DMS 273 (cell line): ENCODE data around the gene NCK2.

Experiments
- DNase-seq: peaks from one replicate; lab custom pipeline; 2025; ENCODE audit not compliant: unreplicated experiment; lab: John Stamatoyannopoulos, UW

The NCK2 gene

DNA sequence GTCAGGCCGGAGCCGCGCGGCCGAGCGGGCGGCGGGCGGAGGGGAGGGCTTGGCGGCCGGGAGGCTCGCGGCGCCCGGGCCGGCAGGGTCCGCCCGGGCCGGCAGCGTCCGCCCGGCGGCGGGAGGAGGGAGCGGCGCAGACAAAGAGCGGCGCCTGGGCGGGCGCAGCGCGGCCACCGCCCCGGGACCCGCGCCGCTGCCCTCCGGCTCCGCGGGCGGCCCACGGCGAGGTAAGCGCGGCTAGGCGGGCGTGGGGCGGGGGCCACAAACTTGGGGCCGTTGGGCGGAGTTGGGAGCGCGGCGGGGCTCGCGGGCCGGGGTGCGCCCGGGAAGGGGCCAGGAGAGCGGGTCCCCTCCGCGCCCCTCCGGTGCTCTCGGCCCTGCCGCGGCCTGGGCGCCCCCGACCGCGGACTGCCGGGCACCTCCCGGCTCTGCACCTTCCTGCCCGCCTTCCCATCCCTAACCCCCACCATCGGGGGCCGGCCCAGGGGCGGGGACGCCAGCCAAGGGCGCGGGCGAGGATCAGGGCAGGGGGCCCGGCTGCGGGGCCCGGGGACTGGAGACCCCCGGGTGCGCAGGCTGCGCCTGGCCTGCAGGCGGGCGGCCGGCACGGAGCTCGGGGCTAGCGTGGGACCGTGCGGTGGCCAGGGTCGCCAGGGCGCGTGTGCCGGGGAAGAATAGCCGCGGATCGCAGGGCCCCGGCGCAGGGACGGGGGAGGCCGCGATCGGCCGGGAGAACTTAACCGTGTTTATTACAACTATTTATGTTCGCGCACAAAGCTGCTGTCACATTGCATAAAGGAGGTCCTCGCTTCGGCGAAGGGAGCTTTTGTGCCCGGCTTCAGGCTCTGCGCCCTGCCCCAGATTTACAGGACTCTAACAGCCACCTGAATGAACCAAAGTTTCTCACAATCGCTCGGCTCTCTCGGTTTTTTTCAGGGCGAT lies at the start of gene NCK2:
Gene NCK2 (plus strand): TSS at position 4 of the 945 bp plus-strand sequence. CDS start 110,152 bp downstream, outside the sequence.
- peak; percentile 62 for DNase-seq

DNA sequence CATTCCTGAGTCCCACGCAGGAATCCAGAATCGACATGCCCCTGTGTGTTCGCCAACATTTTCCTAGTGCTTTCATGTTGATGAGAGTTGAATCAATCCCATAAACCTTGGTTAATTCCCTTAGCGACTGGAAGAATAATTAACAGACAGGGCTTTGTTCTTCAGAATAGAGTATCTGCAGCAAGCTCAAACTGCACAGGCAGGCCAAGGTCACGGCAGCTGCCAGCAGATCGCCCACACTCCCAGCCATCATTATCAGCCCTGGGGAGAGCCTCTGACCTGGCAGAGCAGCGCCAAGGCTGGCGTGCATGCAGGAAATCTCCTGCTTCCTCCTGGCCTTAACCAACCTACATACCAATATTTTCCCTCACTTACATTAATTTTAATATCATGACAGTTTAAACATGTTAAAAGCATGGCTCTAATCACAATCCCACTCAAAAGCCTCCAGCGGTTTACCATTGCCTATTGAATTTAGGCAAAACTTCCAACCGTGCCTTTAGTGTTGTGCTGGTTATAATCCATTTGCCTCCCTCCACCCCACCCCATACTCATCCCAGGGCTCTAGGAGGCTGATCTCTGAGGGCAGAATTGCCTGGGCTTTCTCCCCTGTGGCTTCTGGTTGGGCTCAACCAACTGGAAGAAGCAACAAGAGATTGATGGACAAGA lies 46.8 kb upstream of the NCK2 start:
- DNase-seq: no peak

DNA sequence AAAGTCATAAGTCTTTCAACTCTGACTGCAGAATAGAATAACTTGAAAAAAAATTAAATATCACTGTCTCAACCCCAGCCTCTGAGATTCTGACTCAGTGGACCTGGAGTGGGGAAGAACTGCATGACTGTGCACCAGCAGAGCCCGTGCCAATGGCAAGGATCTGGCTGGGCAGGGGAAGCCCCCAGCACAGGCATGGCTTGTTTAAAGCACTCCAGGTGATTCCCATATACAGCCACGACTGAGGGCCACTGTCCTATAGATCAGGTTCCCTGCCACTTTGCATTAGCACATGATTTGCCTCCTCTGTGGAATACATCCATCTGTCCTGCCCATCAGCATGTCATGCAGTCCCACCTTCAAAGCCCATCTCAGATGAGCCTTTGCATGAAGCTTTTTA lies 45.9 kb upstream of the NCK2 start:
- no peak for DNase-seq

DNA sequence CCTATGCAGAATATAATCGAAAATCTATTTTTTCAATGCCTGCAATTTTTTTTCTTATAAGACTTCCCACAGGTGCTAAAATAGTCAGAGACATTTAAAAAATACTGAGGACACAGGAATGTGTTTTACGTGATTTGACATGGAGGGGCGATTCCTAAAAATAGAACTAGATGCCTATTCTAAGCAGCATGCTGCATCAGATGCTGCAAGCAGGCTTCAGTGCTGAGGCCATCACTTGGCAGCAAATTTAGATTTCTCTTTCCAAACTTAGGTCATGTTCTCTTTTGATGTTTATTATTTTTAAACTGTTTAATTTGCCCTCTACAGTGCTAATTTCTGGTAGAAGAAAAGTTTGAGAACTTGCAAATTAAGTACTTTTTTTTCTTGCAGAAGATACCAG lies 43.7 kb upstream of the NCK2 start:
- no peak for DNase-seq

DNA sequence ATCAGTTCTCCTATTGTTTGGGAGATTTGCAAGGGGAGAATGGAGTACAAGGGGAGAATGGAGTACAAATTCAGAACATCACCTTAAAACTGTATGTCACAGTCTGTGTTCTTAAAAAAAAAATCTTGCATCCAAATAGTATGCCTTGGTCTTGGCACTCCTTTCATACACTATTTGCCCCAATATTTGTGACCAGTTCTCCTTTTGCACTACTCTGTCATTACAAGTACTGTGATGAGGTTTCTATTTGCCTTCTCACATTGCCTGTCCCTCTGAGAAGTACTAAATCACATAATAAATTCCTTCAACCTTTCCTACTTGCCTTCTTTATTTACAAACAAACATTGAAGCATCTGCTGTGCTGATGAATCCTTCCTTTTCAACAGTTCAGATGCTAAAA lies 36.0 kb upstream of the NCK2 start:
- DNase-seq: no peak

DNA sequence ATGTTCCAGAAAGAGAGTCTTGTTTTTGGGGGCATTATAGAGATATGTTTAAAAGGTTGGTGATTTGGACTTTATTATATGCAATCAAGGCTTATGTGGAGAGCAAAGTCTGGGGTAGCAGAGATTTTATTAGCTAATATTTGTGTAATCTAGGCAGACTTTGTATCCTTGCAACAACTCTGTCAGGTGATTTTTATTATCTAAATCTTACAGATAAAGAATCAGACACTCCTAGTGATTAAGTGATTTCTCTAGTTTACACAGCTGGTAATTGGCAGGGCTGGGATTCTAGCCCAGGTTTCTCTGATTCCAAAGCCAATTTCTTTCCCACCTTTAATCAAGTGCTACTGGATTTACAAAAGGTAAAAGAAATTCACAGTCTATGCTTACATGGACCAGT lies 33.3 kb upstream of the NCK2 start:
- DNase-seq: no peak

DNA sequence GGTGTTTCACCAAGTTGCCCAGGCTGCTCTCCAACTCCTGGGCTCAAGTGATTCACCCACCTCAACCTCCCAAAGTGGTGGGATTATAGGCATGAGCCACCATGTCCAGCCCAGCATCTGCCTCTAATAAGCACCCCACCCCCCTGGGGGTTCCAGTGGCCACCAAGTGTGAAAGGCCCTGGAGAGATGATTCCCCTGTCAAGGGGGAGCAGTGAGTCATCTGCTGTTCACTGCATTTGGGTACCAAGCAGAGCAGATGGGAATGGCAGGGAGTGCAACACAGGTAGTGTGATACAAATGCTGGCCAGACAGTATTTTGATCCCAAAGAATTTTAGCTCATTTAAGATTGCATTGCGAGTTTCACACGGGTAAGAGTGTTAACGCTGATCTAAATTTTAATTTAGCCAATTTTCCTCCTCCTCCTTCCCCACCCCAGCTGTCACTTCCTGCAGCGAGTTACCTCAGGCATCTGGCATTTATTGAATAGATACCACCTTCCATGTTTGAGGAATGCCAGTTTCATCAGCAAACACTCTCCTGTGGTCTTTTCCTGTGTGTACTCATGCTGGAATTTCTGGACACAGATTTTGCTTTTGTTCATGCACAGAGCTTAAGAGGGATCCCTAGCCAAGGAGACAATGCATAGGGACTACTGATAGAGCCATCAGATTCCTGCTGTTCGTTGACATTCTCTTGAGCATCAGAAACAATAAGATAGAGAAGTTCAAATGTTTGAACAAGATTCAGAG lies 32.4 kb upstream of the NCK2 start:
- peak; percentile 37 for DNase-seq

DNA sequence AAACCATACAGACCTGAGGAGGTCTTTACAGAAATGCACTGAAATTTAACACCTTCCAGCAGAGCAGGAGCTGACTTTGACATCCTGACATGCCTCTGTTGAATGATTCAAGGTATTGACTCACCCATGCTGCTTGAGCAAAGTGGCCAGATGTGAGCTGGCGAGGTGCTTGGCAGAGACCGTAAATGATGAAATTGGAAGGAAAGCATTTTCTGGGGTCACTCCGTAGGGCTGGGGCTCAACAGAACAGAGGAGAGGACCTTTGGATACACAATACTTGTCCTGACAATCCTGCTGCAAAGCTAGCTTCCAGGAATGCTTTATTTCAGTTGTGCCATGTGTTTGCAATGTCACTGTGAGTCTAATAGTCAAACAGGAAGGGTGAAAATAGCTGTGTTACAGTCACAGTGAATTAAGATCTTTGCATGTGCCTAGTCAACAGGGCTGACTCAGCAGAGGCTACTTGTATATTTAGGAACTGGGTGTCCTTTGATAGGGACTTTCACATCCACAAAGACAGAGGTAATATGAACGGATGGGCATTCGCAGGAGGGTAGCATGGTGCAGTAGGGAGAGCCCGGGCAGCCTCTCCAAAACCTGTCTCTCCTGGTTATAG lies 31.6 kb upstream of the NCK2 start:
- peak; percentile 32 for DNase-seq

DNA sequence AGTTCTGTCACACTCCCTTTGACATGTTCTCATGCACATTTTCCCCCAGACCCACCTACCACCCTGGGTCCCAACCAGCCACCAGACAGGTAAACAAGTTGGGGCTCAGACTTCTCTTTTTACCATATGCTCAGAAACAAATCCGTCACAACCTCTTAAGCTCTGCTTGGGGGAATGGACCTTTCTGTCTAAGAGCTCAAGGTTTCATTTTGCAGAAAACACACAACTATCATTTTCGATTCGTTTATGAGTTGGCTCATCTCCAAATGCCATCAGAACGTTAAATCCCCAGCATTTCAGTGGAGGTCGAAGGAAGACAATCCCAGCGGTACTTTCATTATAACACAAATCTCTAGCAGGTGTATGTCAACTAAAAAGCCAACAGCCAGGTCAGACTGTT lies 30.6 kb upstream of the NCK2 start:
- no peak for DNase-seq

DNA sequence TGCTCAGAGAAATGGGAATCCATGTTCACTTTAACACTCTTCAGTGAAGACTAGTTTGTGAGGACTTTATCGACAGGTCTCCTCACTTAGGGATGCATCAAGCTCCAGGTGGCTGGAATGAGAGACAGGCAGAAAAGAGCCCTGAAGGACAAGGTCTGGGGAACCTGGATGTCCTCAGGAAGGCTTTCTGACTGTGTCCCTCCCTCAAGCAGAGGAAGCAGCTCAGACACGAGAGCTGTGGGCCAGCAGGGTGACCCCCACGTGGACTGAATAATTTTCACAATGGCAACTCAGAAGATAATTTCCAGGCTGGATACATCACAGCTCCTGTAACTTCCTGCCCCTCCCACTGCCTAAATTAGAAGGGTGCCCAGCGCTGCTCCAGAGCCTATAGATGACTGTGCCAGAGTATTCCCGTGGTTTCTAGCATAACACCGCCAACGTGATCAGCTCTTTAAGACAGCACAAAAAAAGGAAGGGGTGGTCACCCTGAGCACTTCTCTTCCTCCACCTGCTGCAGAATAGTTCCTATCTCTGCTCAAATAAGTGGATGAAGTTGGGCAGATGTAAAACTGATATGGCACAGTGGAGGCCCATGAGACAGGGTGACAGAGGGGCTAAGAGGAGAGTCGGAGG lies 25.7 kb upstream of the NCK2 start:
- no peak for DNase-seq

DNA sequence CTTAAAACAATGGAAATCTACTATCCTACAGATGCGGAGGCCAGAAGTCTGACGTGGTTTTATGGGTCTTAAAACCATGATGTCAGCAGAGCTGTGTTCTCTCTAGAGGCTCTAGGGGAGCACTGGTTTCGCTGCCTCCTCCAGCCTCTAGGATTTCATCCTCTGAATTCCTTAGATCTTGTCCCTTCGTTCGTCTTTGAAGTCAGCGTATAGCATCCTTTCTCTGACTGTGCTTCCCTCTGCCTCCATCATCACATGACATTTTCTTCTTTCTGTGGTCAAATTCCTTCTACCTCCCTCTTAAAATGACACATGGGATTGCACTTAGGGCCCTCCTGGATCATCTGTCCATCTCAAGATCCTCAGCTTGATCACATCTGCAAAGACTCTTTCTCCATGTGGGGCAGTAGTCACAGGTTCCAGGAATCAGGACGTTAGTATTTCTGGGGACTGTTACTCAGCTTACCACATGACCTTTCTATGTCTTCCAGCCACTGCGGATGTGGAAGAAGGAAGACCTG lies 22.7 kb upstream of the NCK2 start:
- no peak for DNase-seq

DNA sequence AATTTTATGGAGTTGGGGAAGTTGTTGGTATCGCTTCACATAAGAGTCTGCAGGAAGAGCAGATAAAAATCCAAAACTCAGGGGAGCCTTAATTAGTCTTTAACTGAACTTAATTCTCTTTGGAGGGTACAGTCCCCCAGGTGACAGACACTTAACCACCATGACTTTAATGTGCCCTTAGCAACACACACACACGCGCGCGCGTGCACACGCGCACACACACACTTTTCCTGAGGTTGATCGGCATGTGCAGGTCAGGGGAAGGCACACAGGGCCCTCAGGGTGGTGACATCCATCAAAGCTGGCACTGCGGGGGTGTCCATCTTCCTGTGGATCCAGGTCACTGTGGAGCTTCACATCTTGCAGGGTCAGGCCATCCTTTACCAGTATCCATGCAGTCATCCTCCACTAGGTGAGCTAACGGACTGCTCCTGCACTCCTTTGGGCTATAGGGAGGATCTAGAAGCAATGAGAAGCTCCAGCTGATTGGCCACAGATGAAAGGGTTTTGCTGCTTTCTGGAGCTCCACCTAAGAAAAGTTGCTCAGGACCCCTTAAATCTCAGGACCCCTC lies 21.9 kb upstream of the NCK2 start:
- no peak for DNase-seq

DNA sequence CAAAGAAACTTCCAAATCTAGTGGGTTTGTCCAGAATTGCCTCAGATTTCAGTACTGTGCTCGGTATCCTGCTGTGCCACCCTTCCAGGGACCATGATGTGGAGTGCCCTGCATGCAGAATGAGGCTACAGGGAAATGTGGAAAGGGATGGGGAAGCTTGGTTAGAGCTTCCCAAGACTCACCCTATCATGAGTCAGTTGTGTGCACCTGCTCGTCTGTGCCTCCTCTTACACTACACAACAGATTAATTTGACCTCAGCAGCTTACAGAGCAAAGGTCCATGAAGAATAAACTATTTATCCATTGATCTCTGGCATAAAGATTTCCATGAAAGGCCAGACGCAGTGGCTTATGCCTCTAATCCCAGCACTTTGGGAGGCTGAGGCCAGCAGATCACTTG lies 21.3 kb upstream of the NCK2 start:
- no peak for DNase-seq

DNA sequence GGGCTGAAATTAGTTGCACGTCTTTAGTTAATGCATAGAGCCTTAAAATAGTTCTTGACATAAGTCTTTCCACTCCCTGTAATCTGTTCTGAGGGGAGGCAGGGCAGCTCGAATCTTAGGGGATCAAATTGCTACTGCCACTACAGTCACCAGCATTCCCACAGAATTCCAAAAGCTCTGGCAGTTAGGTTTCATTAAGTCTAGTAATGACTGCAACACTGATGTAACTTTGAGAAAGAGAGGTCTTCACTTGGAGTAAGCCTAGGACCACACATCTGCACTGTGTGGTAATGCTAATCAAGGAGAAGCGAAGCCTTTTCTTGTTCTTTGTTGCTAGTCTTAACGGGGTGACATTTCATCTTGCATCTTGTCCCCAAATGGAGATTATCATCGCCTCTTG lies 19.3 kb upstream of the NCK2 start:
- no peak for DNase-seq

DNA sequence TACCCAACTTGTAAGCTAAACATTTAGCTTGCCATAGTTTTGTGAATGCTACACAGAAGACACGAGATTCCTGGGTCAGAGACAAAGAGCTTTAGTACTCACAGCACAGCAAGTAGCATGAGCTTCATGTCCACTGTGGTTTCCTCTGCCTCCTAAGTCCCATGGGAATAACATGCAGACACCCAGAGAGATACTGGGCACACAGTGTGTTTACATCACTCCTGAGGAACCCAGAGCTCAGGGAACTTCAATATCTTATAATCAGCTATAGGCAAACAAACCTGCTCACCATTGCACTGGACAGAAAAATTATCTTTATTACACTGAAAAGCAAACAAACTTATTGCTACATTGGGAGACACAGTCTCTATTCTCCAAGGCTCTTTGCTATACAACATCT lies 14.5 kb upstream of the NCK2 start:
- DNase-seq: no peak

DNA sequence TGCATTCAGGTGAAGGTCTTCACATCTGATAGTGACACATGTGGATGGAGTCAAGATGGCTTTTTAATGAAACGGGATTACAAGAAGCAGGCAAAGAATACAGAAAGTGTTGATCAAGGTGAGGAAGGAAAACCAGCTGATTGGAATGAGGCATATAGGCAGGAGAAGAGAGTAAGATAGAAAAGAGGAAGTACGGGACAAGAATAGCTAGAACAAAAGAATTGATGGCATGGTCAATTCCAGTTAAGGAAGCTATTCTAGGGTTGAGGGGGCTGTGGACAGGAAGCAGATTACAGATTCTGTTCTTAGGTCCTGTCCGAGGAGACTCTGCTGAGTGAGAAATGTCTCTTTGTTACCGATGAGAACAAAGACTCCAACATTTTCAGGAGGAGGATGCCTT lies 13.2 kb upstream of the NCK2 start:
- DNase-seq: no peak

DNA sequence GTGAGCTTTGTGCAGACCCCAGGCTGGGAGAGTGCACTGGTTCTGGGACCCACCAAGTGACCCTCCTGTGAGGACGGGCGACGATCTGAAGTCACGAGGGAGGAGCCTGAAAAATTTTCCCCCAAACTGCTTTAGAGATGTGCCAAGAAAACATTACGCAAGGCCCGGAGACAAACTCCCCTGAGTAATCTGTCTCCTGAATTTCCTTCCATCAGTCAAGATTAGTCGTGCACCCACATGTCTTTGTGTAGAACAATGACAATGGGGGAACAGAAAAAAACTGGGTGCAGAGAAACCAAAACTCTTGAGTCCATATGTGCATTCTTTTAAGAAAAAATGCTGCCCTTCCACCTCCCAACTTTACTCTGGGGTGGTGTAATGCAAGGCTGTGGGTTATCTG lies 12.6 kb upstream of the NCK2 start:
- no peak for DNase-seq

DNA sequence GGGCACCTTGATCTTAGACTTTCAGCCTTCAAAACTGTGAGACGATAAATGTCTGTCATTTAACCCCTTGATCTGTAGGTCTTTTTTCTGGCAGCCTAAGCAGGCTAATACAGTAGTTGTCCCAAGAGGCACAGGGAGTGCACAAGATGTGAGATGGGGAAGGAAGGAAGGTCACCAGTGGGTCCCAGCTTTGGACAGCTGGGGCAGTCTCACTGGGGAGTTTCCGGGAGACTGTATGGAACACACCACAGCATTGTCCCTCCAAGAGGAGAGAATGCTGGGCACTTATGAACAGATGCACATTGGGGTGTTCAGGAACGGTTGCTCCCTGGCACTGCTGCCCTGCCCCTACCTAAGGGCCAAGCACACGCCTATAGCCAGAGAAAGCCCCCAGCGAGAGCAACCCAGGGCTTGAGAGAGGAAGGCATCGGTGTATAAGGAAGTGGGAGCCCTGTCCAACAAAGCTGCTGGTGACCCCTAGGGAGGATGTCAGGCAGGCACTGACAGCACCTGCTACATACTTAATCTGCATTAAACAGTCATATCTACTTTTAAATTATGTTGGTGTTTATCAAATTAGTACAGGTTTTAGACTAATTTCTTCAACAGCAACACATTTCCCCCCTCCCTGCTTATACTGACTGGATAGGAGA lies 11.6 kb upstream of the NCK2 start:
- no peak for DNase-seq

DNA sequence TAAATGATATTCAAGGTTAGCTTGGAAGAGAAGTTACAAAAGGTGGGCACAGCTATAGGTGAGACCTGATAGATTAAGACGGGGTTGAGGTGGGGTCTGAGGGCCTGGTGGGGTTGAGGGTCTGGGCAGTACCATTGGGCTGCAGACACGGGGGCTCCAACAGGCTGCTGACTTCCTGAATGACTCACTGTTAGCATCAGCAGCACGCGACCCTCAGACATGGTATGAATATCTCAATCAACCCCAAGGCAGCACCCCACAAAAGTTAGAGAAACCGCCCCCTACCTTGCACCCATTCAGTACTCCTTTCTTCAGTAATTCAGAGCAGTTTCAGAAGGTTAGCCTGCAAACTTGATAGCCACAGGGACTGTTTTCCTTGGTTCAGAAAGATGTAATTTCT lies 10.8 kb upstream of the NCK2 start:
- DNase-seq: no peak
